ENCODE results near the gene MED12.

The MED12 gene

DNA sequence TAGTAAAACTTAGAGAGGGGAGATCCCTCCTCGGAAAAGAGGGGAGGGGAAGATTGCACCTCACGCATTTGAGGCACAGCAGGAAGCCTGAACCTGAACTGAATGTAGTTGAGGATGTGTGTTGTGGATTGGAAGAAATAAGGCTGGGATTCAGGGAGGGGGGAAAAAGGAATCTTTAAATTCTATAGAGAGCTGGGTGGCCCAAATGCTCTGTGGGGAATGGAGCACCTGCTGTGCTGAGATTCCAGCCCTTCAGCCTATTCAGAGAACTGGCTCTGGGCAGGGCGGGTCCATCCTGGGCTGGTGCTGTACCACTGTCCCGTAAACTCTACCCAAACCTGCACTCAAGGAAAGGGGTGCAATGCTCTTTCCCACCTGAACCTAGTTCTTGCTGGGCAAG is 18.7 kb upstream of the MED12 start:
- TF ChIP-seq, protein P1, sequence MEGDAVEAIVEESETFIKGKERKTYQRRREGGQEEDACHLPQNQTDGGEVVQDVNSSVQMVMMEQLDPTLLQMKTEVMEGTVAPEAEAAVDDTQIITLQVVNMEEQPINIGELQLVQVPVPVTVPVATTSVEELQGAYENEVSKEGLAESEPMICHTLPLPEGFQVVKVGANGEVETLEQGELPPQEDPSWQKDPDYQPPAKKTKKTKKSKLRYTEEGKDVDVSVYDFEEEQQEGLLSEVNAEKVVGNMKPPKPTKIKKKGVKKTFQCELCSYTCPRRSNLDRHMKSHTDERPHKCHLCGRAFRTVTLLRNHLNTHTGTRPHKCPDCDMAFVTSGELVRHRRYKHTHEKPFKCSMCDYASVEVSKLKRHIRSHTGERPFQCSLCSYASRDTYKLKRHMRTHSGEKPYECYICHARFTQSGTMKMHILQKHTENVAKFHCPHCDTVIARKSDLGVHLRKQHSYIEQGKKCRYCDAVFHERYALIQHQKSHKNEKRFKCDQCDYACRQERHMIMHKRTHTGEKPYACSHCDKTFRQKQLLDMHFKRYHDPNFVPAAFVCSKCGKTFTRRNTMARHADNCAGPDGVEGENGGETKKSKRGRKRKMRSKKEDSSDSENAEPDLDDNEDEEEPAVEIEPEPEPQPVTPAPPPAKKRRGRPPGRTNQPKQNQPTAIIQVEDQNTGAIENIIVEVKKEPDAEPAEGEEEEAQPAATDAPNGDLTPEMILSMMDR (IDR thresholded peaks at IDR 0.05; ENCODE audit: low read depth, low read length), result no peak
- no peak overlapping the region for H3K4me3 ChIP-seq (ENCODE audit: low read depth, low read length)

DNA sequence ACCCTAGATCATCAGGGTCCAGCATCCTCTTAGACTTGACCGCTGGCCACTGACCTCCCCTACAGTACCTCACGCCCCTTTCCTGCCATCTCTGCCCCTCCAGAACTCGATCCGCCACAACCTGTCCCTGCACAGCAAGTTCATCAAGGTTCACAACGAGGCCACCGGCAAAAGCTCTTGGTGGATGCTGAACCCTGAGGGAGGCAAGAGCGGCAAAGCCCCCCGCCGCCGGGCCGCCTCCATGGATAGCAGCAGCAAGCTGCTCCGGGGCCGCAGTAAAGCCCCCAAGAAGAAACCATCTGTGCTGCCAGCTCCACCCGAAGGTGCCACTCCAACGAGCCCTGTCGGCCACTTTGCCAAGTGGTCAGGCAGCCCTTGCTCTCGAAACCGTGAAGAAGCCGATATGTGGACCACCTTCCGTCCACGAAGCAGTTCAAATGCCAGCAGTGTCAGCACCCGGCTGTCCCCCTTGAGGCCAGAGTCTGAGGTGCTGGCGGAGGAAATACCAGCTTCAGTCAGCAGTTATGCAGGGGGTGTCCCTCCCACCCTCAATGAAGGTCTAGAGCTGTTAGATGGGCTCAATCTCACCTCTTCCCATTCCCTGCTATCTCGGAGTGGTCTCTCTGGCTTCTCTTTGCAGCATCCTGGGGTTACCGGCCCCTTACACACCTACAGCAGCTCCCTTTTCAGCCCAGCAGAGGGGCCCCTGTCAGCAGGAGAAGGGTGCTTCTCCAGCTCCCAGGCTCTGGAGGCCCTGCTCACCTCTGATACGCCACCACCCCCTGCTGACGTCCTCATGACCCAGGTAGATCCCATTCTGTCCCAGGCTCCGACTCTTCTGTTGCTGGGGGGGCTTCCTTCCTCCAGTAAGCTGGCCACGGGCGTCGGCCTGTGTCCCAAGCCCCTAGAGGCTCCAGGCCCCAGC is 17.6 kb upstream of the MED12 start:
- no peak overlapping the region for H3K4me3 ChIP-seq (ENCODE audit: low read depth, low read length)
- TF ChIP-seq, protein P1 (IDR thresholded peaks at IDR 0.05; ENCODE audit: low read depth, low read length), result no peak

- no peak overlapping the region for H3K4me3 ChIP-seq (ENCODE audit: low read depth, low read length)
- TF ChIP-seq, protein P1 (IDR thresholded peaks at IDR 0.05; ENCODE audit: low read depth, low read length), result no peak
Measured at GRCh38 chrX:71102292-71102691, 16.1 kb upstream of the MED12 start.

DNA sequence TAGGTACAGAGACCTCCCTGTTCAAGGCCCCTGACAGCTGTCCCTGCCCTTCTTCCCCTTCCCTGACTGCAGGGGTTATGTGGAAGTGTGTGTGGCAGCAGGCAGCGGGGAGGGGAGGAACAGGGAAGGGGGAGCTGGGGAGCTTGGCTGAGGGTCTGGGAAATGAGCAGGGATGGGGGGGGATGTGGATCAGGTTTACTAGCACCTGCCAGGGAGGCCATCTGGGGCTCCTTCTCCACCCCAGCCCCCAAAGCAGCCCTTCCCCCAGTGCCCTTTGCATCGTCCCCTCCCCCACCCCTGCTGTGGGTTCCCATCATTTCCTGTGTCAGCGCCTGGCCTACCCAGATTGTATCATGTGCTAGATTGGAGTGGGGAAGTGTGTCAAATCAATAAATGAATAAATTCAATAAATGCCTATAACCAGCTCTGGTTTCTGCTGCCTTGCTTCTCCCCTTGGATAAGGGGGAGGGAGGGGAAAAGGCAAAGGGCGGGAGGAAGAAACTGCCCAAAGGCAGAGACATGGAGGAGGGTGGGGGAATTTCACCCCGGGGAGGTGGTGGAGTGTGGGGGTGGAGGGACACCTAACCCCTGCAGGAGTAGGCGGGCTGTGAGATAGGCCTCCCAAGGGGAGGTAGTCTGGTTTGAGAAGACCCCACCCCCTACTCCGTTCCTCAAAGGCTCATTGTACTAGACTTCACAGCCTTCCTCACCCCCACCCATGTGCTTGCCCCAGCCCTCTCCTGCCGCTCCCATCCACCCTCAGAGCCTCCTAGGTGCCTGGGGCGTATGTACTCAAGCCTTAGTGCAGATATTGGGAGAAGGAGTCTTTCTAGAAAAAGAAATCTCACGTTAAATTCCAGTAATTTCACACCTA is 15.0 kb upstream of the MED12 start:
- TF ChIP-seq, protein P1 (IDR thresholded peaks at IDR 0.05; ENCODE audit: low read depth, low read length), result no peak
- H3K4me3 ChIP-seq (ENCODE audit: low read depth, low read length), result no peak overlapping the region

DNA sequence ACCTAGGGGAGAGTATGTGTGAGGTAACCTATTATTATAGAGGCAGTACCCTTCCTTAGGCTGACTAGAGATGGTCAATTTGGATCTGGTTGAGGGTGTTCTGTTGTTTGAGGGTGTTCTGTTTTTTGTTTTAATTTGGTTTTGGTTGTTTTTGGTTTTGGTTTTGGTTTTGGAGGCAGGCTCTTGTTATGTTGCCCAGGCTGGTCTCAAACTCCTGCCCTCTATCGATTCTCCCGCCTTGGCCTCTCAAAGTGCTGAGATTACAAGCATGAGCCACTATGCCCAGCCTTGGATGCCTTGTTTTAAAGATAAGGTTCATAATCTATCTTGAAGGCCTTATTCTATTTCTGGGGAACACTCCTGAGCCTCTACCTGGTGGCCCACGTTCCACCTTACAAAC is 12.8 kb upstream of the MED12 start:
- TF ChIP-seq, protein P1 (IDR thresholded peaks at IDR 0.05; ENCODE audit: low read depth, low read length), result no peak
- no peak overlapping the region for H3K4me3 ChIP-seq (ENCODE audit: low read depth, low read length)

DNA sequence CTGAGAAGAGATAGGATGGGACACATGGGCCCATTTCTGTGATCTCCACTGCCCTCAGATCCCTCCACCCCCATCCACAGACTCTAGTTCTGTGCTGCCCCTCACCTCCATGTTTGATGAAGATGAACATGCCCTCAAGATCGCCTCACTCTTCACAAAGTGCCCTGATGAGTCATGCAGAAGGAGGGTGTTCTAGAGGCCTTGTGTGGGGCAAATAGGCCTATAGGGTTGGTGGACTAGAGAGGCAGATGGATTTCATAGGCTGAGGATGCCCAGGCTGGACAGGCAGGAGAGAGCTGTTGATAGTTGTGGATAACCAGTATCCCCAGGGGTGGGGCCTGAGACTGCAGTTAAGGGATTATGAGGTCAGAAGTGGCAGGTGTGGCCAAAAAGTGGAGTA is 12.0 kb upstream of the MED12 start, which contains the start of gene CXorf65:
Gene CXorf65, minus strand, starts transcription at position 314 of the 400 bp plus-strand sequence. Its CDS starts 184 bp downstream, at position 130.
- TF ChIP-seq, protein P1 (IDR thresholded peaks at IDR 0.05; ENCODE audit: low read depth, low read length), result no peak
- H3K4me3 ChIP-seq (ENCODE audit: low read depth, low read length), result no peak within 1 kb of the TSS

All from WI38 (cell line).